K562 (cell line): ENCODE results near the gene CNTRL. TPM values are rescaled to one million over a fixed set of nuclear protein-coding genes. Genes with fewer than 3 reads are reported as not detected.

Experiments used
- ARID3A ChIP-seq: IDR thresholded peaks from 2 replicates; pipeline ENCODE4 v1.6.1; 2012; ENCODE audit warnings: low read depth, low read length, improper control_type of control experiment, borderline replicate concordance
- ATF7 ChIP-seq: fragments of 450-650 bp; IDR thresholded peaks from 2 replicates; pipeline ENCODE4 v1.7.1; 2014; ENCODE audit warnings: mild to moderate bottlenecking, moderate library complexity
- CEBPB ChIP-seq: fragments of 450-650 bp; IDR thresholded peaks from 2 replicates; pipeline ENCODE4 v1.6.1; 2016; ENCODE audit warnings: missing genetic modification characterization, missing compliant biosample characterization
- CREM ChIP-seq: IDR thresholded peaks from 2 replicates; pipeline ENCODE4 v1.6.1; 2014; ENCODE audit warnings: antibody characterized with exemption, low read depth
- E2F6 ChIP-seq, 2 experiments: IDR thresholded peaks; 2 replicates each; pipeline ENCODE4 v1.6.1; 2011; ENCODE audit warnings: borderline replicate concordance in 1 of 2, control low read depth in 1 of 2, low read depth in 1 of 2, low read length in 1 of 2, mild to moderate bottlenecking in 1 of 2, mixed read lengths in 1 of 2, moderate library complexity in 1 of 2; ENCODE audit not compliant: insufficient read depth in 1 of 2, insufficient read length in 1 of 2, poor library complexity in 1 of 2, severe bottlenecking in 1 of 2; ENCODE audit errors: extremely low read depth in 1 of 2
- EP300 ChIP-seq: IDR thresholded peaks from 2 replicates; pipeline ENCODE4 v1.6.1; 2012; ENCODE audit warnings: low read length, improper control_type of control experiment
- FOXM1 ChIP-seq, 2 experiments: fragments of 450-650 bp in 1 of 2; sonication (generic) in 1 of 2; formaldehyde crosslinking in 1 of 2; IDR thresholded peaks; 2 replicates each; pipeline versions ENCODE4 v1.6.1 to v1.9.0; 2017 to 2022; ENCODE audit warnings: low read depth in 2 of 2, mild to moderate bottlenecking in 2 of 2, missing genetic modification reagents in 1 of 2, moderate library complexity in 1 of 2
- GABPB1 ChIP-seq: sonication (generic); formaldehyde crosslinking; IDR thresholded peaks from 2 replicates; pipeline ENCODE4 v1.8.0; 2022; ENCODE audit warnings: mild to moderate bottlenecking, missing genetic modification reagents
- JUND ChIP-seq, 2 experiments: IDR thresholded peaks; 2 replicates in 1 of 2; 3 replicates in 1 of 2; pipeline ENCODE4 v1.6.1; 2011; ENCODE audit warnings: borderline replicate concordance in 2 of 2, low read depth in 2 of 2, low read length in 2 of 2, improper control_type of control experiment in 1 of 2, missing biosample characterization in 1 of 2, missing genetic modification characterization in 1 of 2, missing genetic modification reagents in 1 of 2
- KAT7 ChIP-seq: sonication (generic); formaldehyde crosslinking; IDR thresholded peaks from 2 replicates; pipeline ENCODE4 v1.8.0; 2022; ENCODE audit warnings: missing genetic modification reagents, mild to moderate bottlenecking, borderline replicate concordance
- NELFE ChIP-seq: IDR thresholded peaks from 2 replicates; pipeline ENCODE4 v1.6.1; 2011; ENCODE audit warnings: mild to moderate bottlenecking; ENCODE audit not compliant: insufficient read depth, insufficient read length
- PPARD ChIP-seq: fragments of 250-450 bp; sonication (Bioruptor Pico); IDR thresholded peaks from 2 replicates; pipeline ENCODE4 v1.8.0; 2022; ENCODE audit warnings: inconsistent platforms, mild to moderate bottlenecking, moderate library complexity
- SIN3A ChIP-seq, 2 experiments: fragments of 150-350 bp in 1 of 2; IDR thresholded peaks; 2 replicates each; pipeline ENCODE4 v1.6.1; 2011 to 2016; ENCODE audit warnings: borderline replicate concordance in 2 of 2, low read depth in 2 of 2, low read length in 2 of 2, mild to moderate bottlenecking in 2 of 2, moderate library complexity in 2 of 2; ENCODE audit not compliant: control insufficient read depth in 1 of 2
- SOX6 ChIP-seq: fragments of 450-650 bp; IDR thresholded peaks from 2 replicates; pipeline ENCODE4 v1.6.1; 2014; ENCODE audit warnings: mild to moderate bottlenecking
- TAF1 ChIP-seq: IDR thresholded peaks from 2 replicates; pipeline ENCODE4 v1.6.1; 2011; ENCODE audit warnings: mild to moderate bottlenecking, low read length, moderate library complexity; ENCODE audit not compliant: insufficient read depth, control insufficient read depth, severe bottlenecking; ENCODE audit errors: extremely low read depth
- TRIM28 ChIP-seq: fragments of 450-650 bp; IDR thresholded peaks from 2 replicates; pipeline ENCODE4 v1.6.1; 2017
- ZNF445 ChIP-seq: fragments of 250-450 bp; sonication (Bioruptor Pico); IDR thresholded peaks from 2 replicates; pipeline ENCODE4 v1.4.0; 2020; ENCODE audit warnings: low read depth, mild to moderate bottlenecking, moderate library complexity
- polyA plus RNA-seq, 8 experiments: library from polyadenylated mRNA; depleted of rRNA in 4 of 8; stranded (reverse) in 5 of 8; unstranded in 3 of 8; fragments of >200 nt; fragmentation: Nextera tagmentation in 2 of 8; fragmentation: Illumina TruSeq in 1 of 8; extraction: Ambion mirVana in 2 of 8; extraction: Trizol in 1 of 8; gene quantifications; 2 replicates each; pipeline versions ENCODE4 v1.2.1 to v1.2.3, GENCODE V29; 2011 to 2014; ENCODE audit warnings: inconsistent platforms in 1 of 8, missing spikeins in 1 of 8
- total RNA-seq, 7 experiments: library from RNA; depleted of rRNA in 6 of 7; stranded (reverse); fragments of >200 nt in 6 of 7; fragmentation: Illumina TruSeq in 2 of 7; extraction: Trizol in 2 of 7; gene quantifications; 2 replicates each; pipeline versions ENCODE4 v1.2.1 to v1.2.3, GENCODE V29; 2011 to 2021; ENCODE audit warnings: low replicate concordance in 1 of 7
- TF ChIP-seq, protein P1 (sequence below): fragments of 450-650 bp; IDR thresholded peaks from 2 replicates; pipeline ENCODE4 v1.6.1; 2014; ENCODE audit warnings: low read depth, mild to moderate bottlenecking, moderate library complexity, borderline replicate concordance
- TF ChIP-seq, protein P2 (sequence below): fragments of 200-800 bp; sonication (Bioruptor generic); IDR thresholded peaks from 2 replicates; pipeline ENCODE4 v1.6.1; 2017; ENCODE audit warnings: missing genetic modification characterization, missing compliant biosample characterization

The CNTRL gene
- total and polyA plus RNA-seq, 9 of the 15 experiments (the other 6 are each of a cell fraction or from before 2014, with no cell fraction given): 9.2 to 28.9 (median 20.5) TPM

- TF ChIP-seq SOX6 (peak; percentile 58), TAF1 (peak; percentile 70), JUND (IDR thresholded peaks at IDR 0.05; ENCODE audit: borderline replicate concordance, low read depth, low read length) (peak; percentile 53; the same call in 1 of the 2 replicates), JUND (tag; IDR thresholded peaks at IDR 0.05; ENCODE audit: borderline replicate concordance, low read depth, low read length) (no peak; the same call in 2 of the 3 replicates), KAT7 (CRISPR knock-in tag) (no peak), ATF7 (peak; percentile 80), PPARD (CRISPR knock-in tag) (no peak), ZNF445 (no peak), CREM (peak; percentile 21; the same call in 1 of the 2 replicates), FOXM1 (IDR thresholded peaks at IDR 0.05; ENCODE audit: low read depth) (peak; percentile 100), FOXM1 (CRISPR knock-in tag; IDR thresholded peaks at IDR 0.05; ENCODE audit: low read depth) (peak; percentile 98; the same call in 1 of the 2 replicates), ARID3A (0 out of 2 replicates have a peak, but pooled peaks have one; percentile 26), CEBPB (tag) (peak; percentile 91), EP300 (0 out of 2 replicates have a peak, but pooled peaks have one; percentile 10), GABPB1 (peak; percentile 51; the same call in 1 of the 2 replicates), TRIM28 (0 out of 2 replicates have a peak, but pooled peaks have one; percentile 32), NELFE (no peak), SIN3A (IDR thresholded peaks at IDR 0.05; ENCODE audit: borderline replicate concordance in 2 of 2, control insufficient read depth in 1 of 2, low read depth in 2 of 2, low read length in 2 of 2) (peak in 1 of 2 experiments; percentile 52; a peak in 1 of 4 replicates), E2F6 (IDR thresholded peaks at IDR 0.05; ENCODE audit: borderline replicate concordance in 1 of 2, extremely low read depth in 1 of 2, insufficient read depth in 1 of 2, insufficient read length in 1 of 2, low read depth in 1 of 2, low read length in 1 of 2, poor library complexity in 1 of 2, severe bottlenecking in 1 of 2) (peak in 1 of 2 experiments; percentile 64)
- TF ChIP-seq, protein P1, sequence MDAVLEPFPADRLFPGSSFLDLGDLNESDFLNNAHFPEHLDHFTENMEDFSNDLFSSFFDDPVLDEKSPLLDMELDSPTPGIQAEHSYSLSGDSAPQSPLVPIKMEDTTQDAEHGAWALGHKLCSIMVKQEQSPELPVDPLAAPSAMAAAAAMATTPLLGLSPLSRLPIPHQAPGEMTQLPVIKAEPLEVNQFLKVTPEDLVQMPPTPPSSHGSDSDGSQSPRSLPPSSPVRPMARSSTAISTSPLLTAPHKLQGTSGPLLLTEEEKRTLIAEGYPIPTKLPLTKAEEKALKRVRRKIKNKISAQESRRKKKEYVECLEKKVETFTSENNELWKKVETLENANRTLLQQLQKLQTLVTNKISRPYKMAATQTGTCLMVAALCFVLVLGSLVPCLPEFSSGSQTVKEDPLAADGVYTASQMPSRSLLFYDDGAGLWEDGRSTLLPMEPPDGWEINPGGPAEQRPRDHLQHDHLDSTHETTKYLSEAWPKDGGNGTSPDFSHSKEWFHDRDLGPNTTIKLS: 0 out of 2 replicates have a peak, but pooled peaks have one; percentile 19
- TF ChIP-seq, protein P2, sequence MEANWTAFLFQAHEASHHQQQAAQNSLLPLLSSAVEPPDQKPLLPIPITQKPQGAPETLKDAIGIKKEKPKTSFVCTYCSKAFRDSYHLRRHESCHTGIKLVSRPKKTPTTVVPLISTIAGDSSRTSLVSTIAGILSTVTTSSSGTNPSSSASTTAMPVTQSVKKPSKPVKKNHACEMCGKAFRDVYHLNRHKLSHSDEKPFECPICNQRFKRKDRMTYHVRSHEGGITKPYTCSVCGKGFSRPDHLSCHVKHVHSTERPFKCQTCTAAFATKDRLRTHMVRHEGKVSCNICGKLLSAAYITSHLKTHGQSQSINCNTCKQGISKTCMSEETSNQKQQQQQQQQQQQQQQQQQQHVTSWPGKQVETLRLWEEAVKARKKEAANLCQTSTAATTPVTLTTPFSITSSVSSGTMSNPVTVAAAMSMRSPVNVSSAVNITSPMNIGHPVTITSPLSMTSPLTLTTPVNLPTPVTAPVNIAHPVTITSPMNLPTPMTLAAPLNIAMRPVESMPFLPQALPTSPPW: peak; percentile 76
Observed at GRCh38 chr9:121121582-121122087, 46.9 kb downstream of the CNTRL start (continued).
